ENCODE data around the gene FETUB.
"Not testable (repeated sequence)": the region's sequence is repeated elsewhere in the genome, so short reads cannot be mapped to it uniquely, and the experiment has no call there.

Gene FETUB

DNA sequence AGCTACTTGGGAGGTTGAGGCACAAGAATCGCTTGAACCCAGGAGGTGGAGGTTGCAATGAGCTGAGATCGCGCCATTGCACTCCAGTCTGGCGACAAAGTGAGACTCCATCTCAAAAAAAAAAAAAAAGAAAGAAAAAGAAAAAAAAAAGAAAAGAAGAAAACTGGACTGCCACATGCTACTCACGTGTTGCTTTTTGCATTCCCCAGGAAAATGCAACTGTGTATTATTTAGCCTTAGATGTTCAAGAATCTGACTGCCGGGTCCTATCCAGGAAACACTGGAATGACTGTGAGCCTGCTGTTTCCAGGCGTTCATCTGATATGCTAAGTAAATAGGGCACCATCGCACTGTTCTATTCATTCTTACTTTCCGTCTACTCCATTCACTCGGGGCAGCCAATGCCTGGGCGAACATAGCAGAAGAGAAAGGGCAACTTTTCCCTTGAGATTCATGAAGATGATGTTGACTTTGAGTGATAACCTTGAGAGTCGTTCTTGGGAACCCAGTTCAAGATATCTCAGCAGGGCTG, 47.0 kb downstream of the FETUB start:
- DNase-seq (ENCODE audit: low read depth), result no peak
- H3K4me3 ChIP-seq (ENCODE audit: low read depth, low read length), result no peak overlapping the region
- TF ChIP-seq CTCF (conservative IDR thresholded peaks at IDR 0.05; ENCODE audit: low read depth, low read length), result no peak

GRCh38 chr3:186690304-186690703, 50.1 kb downstream of the FETUB start:
- not testable (repeated sequence) for DNase-seq (ENCODE audit: low read depth); H3K4me3 ChIP-seq (ENCODE audit: low read depth, low read length)

- DNase-seq (ENCODE audit: low read depth), result no peak
- TF ChIP-seq CTCF (conservative IDR thresholded peaks at IDR 0.05; ENCODE audit: low read depth, low read length), result no peak
- no peak overlapping the region for H3K4me3 ChIP-seq (ENCODE audit: low read depth, low read length)
These were observed 51.5 kb downstream of the FETUB start for GRCh38 chr3:186691676-186692075.

DNA sequence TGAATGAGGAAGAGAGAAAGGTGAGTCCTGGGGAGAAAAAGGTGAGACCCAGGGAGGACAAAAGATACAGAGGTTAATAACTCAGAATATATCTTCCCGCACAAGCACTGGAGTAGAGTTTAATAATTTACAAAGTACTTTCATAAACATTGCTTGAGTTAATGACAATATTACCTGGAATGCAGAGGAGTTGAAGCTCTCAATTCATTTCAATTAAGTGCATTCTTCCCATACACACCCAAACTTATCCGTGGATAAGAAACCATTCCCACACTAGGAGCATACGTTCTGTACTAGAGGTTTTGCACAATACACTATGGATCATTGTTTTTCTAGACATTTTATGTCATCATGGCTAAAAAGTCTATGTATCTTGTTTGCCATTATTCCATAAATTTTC, 53.6 kb downstream of the FETUB start:
- no peak for DNase-seq (ENCODE audit: low read depth)
- H3K4me3 ChIP-seq (ENCODE audit: low read depth, low read length), result no peak overlapping the region
- TF ChIP-seq CTCF (conservative IDR thresholded peaks at IDR 0.05; ENCODE audit: low read depth, low read length), result no peak

GRCh38 chr3:186694288-186695032, 54.3 kb downstream of the FETUB start:
- no peak overlapping the region for H3K4me3 ChIP-seq (ENCODE audit: low read depth, low read length)
- no peak for TF ChIP-seq CTCF (conservative IDR thresholded peaks at IDR 0.05; ENCODE audit: low read depth, low read length)
- no peak for DNase-seq (ENCODE audit: low read depth)

GRCh38 chr3:186696522-186696921, 56.3 kb downstream of the FETUB start:
- no peak for TF ChIP-seq CTCF (conservative IDR thresholded peaks at IDR 0.05; ENCODE audit: low read depth, low read length)
- DNase-seq (ENCODE audit: low read depth), result no peak
- H3K4me3 ChIP-seq (ENCODE audit: low read depth, low read length), result no peak overlapping the region

GRCh38 chr3:186697510-186697909, 57.3 kb downstream of the FETUB start:
- TF ChIP-seq CTCF (conservative IDR thresholded peaks at IDR 0.05; ENCODE audit: low read depth, low read length), result no peak
- DNase-seq (ENCODE audit: low read depth), result no peak
- no peak overlapping the region for H3K4me3 ChIP-seq (ENCODE audit: low read depth, low read length)

Measured in choroid plexus epithelial cell (primary cell).